Heart right ventricle (tissue), 16 donors: ENCODE results near the gene PCBP2. TPM values are rescaled to one million over a fixed set of nuclear protein-coding genes. Genes with fewer than 3 reads are reported as not detected.

Experiments
- ATAC-seq, 8 donors: fragments of 200-7000 bp; cut with Tn5 transposase; one replicate each; pipeline ENCODE4 v1.9.1; 2020; ENCODE audit warnings: mild to moderate bottlenecking in 8 of 8, moderate library complexity in 8 of 8, moderate number of reproducible peaks in 1 of 8
- DNase-seq, 2 donors: peaks; one replicate each; pipeline ENCODE4 v3.0.0-alpha.2; 2020
- H3K27ac ChIP-seq, 10 donors: fragments of 200-600 bp; sonication (generic) in 2 of 10; one replicate each; pipeline versions ENCODE4 v1.5.0 to v1.8.0; 2020 to 2022; ENCODE audit warnings: mild to moderate bottlenecking in 3 of 10
- H3K27me3 ChIP-seq, 7 donors: fragments of 200-600 bp; one replicate each; pipeline ENCODE4 v1.8.0; 2021 to 2022; ENCODE audit warnings: mild to moderate bottlenecking in 2 of 7
- H3K36me3 ChIP-seq, 9 donors: fragments of 200-600 bp; sonication (generic) in 1 of 9; one replicate each; pipeline versions ENCODE4 v1.5.0 to v1.8.0; 2020 to 2022; ENCODE audit warnings: mild to moderate bottlenecking in 2 of 9
- H3K4me1 ChIP-seq, 9 donors: fragments of 200-600 bp; sonication (generic) in 1 of 9; one replicate each; pipeline versions ENCODE4 v1.5.0 to v1.8.0; 2020 to 2022; ENCODE audit warnings: mild to moderate bottlenecking in 4 of 9
- H3K4me3 ChIP-seq, 10 donors: fragments of 200-600 bp; sonication (generic) in 2 of 10; one replicate each; pipeline versions ENCODE4 v1.5.0 to v1.8.0; 2020 to 2022; ENCODE audit warnings: mild to moderate bottlenecking in 7 of 10, moderate library complexity in 2 of 10
- H3K9me3 ChIP-seq, 11 donors: fragments of 200-600 bp in 10 of 11; sonication (generic) in 2 of 11; one replicate each; pipeline versions ENCODE4 v1.5.0 to v1.8.0; 2013 to 2022; ENCODE audit warnings: mild to moderate bottlenecking in 2 of 11, control low read depth in 1 of 11, moderate library complexity in 1 of 11
- WGBS, 2 donors: extraction: QIAGEN DNeasy Blood & Tissue Kit; methylation state at CpG; one replicate each; pipeline ENCODE4 v1.1.7; 2013; ENCODE audit warnings: inconsistent platforms in 1 of 2; 5-methylcytosine and 5-hydroxymethylcytosine counted together
- intact Hi-C, 10 donors: fragments of 100-400 bp; cut with DNase I; formaldehyde crosslinking; loops; one replicate each; pipeline versions ENCODE4 v1.11.1 to v1.14.2; 2022
- polyA plus RNA-seq, 2 donors: library from polyadenylated mRNA; stranded (reverse); fragments of 200-250 nt; gene quantifications; one replicate each; pipeline ENCODE4 v1.2.3, GENCODE V29; 2013
- total RNA-seq, 10 donors: library from RNA; stranded (reverse); fragmentation: NEBNext Ultra II Directional in 3 of 10; extraction: Animal tissue kit (Norgen Biotek cat#: 25700) in 3 of 10; gene quantifications; one replicate each; pipeline versions ENCODE4 v1.2.1 to v1.2.4, GENCODE V29; 2021 to 2023
- TF ChIP-seq, protein P1 (sequence below), 9 donors: fragments of 200-600 bp; sonication (generic) in 2 of 9; IDR thresholded peaks; one replicate each; pipeline versions ENCODE4 v1.5.0 to v1.8.0; 2021 to 2022; ENCODE audit warnings: antibody characterized with exemption in 9 of 9, mild to moderate bottlenecking in 5 of 9, moderate library complexity in 1 of 9
- donor health status: Arrhythmogenic right ventricular cardiomyopathy.
- donor health status: ischemic (EF 13 %, LVEDD 7.1; RV severe dilation, severe dysfunction).
- donor health status: healthy with polysubstance abuse.
- donor health status: DM: no; HTN: yes; CAD: no.
- donor health status: DM: no; HTN: no; CAD: no.
- donor health status: ischemic (EF 25% LVEDD 6.9; RV normal size, moderate dysfunction).
- donor health status: ischemic (EF 25% LVEDD 5.7; RV mildly dilated, moderate dysfunction).
- donor health status: healthy.
- donor health status: DM: yes; HTN: yes; CAD: no.
- donor health status: Ischemic cardiomyopathy.
- donor health status: ischemic (EF 35%, LVEDD 5.7; RV mildly dilated, moderate dysfunction).
- donor health status: nonischemic (EF 11% LVEDD 7.7; RV severe dilation, severe dysfunction).
- donor health status: DM: yes; HTN: yes; CAD: no.
- donor health status: PGD.
- donor health status: ischemic (EF 29% LVEDD 5.4; RV normal size, mild dysfunction).
- donor health status: nonischemic (EF 23%, LVEDD 6.1; RV moderate dilation, normal function).

Gene PCBP2
- total and polyA plus RNA-seq, 12 donors, result 281 to 579 (median 555) TPM

GRCh38 chr12:53502331-53502730 lies 50.4 kb downstream of the PCBP2 start:
- DNase-seq (no peak), ATAC-seq (no peak)
- 33% methylated on average over 9 of the region's 9 CpGs for WGBS, 2 donors
- intact Hi-C loops, result loop anchor here in 5 of 10 donors (5.0 to 10.0 kb wide), 6 partner anchors 48 to 178 kb away; partner anchors contain the start of genes PCBP2 (in 2 of the 5), AAAS (in 1 of the 5) and PRR13 (in 1 of the 5)
- Histone ChIP-seq H3K9me3 (no peaks in the 10 kb centered on the region), H3K36me3 (peaks cover 0 to 42% (median 5%) of the 10 kb centered on the region in 9 donors), H3K4me1 (peaks cover 15 to 44% (median 27%) of the 10 kb centered on the region in 9 donors), H3K4me3 (peak overlapping the region in 8 of 10 donors; percentile 60 to 87 (median 74)), H3K27me3 (no peaks in the 10 kb centered on the region), H3K27ac (peak overlapping the region; percentile 96 to 99 (median 97))
- TF ChIP-seq, protein P1, sequence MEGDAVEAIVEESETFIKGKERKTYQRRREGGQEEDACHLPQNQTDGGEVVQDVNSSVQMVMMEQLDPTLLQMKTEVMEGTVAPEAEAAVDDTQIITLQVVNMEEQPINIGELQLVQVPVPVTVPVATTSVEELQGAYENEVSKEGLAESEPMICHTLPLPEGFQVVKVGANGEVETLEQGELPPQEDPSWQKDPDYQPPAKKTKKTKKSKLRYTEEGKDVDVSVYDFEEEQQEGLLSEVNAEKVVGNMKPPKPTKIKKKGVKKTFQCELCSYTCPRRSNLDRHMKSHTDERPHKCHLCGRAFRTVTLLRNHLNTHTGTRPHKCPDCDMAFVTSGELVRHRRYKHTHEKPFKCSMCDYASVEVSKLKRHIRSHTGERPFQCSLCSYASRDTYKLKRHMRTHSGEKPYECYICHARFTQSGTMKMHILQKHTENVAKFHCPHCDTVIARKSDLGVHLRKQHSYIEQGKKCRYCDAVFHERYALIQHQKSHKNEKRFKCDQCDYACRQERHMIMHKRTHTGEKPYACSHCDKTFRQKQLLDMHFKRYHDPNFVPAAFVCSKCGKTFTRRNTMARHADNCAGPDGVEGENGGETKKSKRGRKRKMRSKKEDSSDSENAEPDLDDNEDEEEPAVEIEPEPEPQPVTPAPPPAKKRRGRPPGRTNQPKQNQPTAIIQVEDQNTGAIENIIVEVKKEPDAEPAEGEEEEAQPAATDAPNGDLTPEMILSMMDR (IDR thresholded peaks at IDR 0.05), result no peak

DNA sequence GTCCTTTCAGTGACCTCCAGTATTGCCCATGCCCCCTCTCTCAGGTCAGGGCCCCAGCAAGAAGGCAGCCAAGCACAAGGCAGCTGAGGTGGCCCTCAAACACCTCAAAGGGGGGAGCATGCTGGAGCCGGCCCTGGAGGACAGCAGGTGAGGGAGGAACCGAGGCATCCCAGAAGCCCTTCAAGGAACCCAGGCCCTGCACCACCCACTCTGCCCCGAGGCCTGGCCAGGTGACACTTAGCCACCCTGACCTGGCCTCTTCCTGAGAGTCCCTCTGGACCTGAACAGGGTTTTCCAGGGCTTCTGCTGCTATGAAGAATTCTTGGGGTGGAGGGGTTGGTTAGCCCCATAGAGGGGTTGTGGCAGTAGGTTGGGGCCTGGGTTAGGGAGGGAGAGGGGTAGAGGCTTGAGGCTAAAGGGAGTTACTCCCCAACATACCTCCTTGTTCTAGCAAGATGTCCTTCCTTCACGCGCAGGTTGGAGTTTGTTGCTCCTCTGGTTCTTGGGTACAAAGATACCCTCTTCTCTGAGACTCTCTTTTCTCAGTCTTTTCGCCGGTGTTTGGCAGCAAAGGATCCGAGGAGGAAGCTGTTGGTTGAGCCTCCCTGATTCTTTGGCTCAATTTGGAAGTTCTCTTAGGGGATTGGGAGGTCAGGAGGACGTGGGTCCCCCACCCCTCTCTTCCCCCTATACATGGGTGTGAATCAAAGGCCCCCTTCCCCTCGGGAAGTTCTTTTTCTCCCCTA lies 51.3 kb downstream of the PCBP2 start:
- peak overlapping the region in 2 of 10 donors; percentile 14 to 71 for H3K4me3 ChIP-seq
- H3K4me1 ChIP-seq, result peaks cover 15 to 41% (median 27%) of the 10 kb centered on the region in 9 donors
- ATAC-seq, result no peak
- TF ChIP-seq, protein P1 (IDR thresholded peaks at IDR 0.05), result no peak
- H3K36me3 ChIP-seq, result peaks cover 0 to 47% (median 5%) of the 10 kb centered on the region in 9 donors
- no peaks in the 10 kb centered on the region for H3K27me3 ChIP-seq
- no peaks in the 10 kb centered on the region for H3K9me3 ChIP-seq
- intact Hi-C loops, result loop anchor here in 5 of 10 donors (5.0 to 10.0 kb wide), 6 partner anchors 48 to 178 kb away; partner anchors contain the start of genes PCBP2 (in 2 of the 5), AAAS (in 1 of the 5) and PRR13 (in 1 of the 5)
- no peak for DNase-seq
- peak overlapping the region in 9 of 10 donors; percentile 24 to 98 (median 97) for H3K27ac ChIP-seq
- 78% methylated on average over 10 of the region's 10 CpGs for WGBS, 2 donors

DNA sequence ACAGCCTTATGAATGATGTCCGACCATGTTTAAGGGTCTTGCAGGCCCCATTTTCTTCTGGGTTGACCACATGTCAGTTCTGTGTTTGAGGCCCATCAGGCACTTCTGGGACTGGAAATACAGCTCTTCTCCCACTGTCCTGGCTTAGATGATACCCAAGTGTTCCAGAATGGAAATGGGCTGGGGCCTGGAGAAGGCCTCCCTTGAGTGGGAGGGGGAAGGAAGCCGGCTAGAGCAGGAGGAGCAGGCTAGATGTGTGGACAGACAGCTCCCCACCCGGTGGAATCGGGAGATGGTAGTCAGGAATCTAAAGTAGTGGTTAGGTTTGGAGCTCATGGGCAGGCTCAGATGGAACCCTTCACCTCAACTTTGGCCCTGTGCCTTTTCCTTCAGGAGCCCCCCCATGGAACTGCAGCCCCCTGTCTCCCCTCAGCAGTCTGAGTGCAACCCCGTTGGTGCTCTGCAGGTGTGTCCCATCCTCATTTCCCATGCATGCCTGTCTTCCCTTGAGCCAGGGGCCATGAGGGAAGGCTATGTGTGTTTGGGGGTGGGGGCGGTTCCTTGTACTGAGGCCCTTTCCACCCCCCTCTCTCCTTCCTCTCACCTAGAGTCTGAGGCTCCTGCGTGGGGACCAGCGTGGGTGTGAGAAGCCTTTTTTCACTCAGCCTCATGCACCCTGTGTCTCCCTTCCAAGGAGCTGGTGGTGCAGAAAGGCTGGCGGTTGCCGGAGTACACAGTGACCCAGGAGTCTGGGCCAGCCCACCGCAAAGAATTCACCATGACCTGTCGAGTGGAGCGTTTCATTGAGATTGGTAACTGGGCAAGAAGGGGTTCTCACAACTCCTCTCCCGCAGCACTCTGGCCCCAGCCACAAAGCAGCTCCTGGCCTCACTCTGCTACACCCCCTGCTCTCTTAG lies 52.4 kb downstream of the PCBP2 start:
- peak overlapping the region in 3 of 10 donors; percentile 97 to 98 (median 97) for H3K27ac ChIP-seq
- H3K9me3 ChIP-seq, result no peaks in the 10 kb centered on the region
- peaks cover 15 to 46% (median 36%) of the 10 kb centered on the region in 9 donors for H3K4me1 ChIP-seq
- TF ChIP-seq, protein P1 (IDR thresholded peaks at IDR 0.05), result no peak
- H3K36me3 ChIP-seq, result peaks cover 0 to 51% (median 5%) of the 10 kb centered on the region in 9 donors
- no peak for ATAC-seq
- intact Hi-C loops, result loop anchor here in 5 of 10 donors (5.0 to 10.0 kb wide), 6 partner anchors 49 to 179 kb away; partner anchors contain the start of genes PCBP2 (in 2 of the 5), AAAS (in 1 of the 5) and PRR13 (in 1 of the 5)
- no peak for DNase-seq
- no peaks in the 10 kb centered on the region for H3K27me3 ChIP-seq
- H3K4me3 ChIP-seq, result no peak overlapping the region
- 77 to 82% methylated on average over 14 of the region's 14 CpGs for WGBS, 2 donors
